Testis (tissue), 2 donors: Measurements from ENCODE around the gene SEZ6L.

Experiments
- CTCF ChIP-seq, 3 experiments: fragments of 450-650 bp in 2 of 3; fragments of 200-600 bp in 1 of 3; sonication (generic) in 1 of 3; IDR thresholded peaks; one replicate each; pipeline ENCODE4 v1.5.1; 2016 to 2019; ENCODE audit warnings: antibody characterized with exemption in 3 of 3, mild to moderate bottlenecking in 2 of 3, moderate library complexity in 1 of 3
- POLR2A ChIP-seq: fragments of 450-650 bp; IDR thresholded peaks from one replicate; pipeline ENCODE4 v1.6.1; 2017; ENCODE audit warnings: antibody characterized with exemption, mild to moderate bottlenecking, moderate library complexity

- no peak for TF ChIP-seq CTCF (IDR thresholded peaks at IDR 0.05)
- TF ChIP-seq POLR2A: no peak
These were observed 57.5 kb downstream of the SEZ6L start for GRCh38 chr22:26226538-26227297.
